HG03025 (cell line): Measurements from ENCODE around the gene RBMX.
"Not testable (repeated sequence)": the region's sequence is repeated elsewhere in the genome, so short reads cannot be mapped to it uniquely, and the experiment has no call there.

Experiments
- ATAC-seq: cut with Tn5 transposase; IDR thresholded peaks from one replicate; pipeline ENCODE4 v1.9.1; 2021; ENCODE audit warnings: mild to moderate bottlenecking, moderate library complexity; ENCODE audit not compliant: unreplicated experiment, low FRiP score

RBMX gene

DNA sequence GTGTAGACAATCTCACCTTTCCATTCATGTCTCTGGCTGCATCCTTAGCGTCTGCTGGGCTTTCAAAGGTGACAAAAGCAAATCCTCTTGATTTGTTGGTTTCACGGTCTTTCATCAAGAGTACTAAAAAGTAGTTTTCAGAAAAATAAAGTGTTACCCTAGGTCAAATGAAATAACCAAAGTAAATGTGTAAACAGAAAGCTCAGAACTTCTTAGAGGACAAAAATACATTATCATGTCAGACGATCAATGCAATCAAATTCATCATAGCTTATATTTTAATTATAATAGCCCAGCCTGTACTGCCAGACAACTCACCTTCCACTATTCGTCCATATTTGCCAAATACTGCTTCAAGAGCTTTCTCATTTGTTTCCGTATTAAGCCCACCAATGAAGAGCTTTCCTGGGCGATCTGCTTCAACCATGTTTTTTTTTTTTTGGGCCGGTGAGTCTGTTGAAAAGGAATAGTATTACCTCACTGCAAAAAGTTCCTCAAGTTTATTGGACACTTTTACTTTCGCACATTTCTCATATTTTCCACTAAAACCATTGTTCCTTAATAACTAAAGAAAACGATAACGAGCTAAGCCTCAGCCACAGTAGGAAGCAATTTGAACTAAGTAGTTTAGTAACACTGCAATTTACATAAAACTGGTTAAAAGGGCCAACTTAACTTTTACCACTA is 1.4 kb downstream of the RBMX start:
- ATAC-seq = no peak

DNA sequence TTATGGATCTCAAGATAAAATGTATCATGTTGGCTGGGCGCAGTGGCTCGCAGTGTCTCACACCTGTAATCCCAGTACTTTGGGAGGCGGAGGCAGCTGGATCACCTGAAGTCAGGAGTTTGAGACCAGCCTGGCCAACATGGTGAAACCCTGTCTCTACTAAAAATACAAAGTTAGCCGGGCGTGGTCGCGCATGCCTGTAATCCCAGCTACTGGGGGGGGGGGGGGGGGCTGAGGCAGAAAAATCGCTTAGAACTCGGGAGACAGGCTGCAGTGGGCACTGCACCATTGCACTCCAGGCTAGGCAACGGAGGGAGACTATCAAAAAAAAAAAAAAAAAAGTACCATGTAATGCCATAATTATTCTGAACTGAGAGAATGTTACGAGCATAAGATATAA is 2.1 kb downstream of the RBMX start:
- no peak for ATAC-seq

DNA sequence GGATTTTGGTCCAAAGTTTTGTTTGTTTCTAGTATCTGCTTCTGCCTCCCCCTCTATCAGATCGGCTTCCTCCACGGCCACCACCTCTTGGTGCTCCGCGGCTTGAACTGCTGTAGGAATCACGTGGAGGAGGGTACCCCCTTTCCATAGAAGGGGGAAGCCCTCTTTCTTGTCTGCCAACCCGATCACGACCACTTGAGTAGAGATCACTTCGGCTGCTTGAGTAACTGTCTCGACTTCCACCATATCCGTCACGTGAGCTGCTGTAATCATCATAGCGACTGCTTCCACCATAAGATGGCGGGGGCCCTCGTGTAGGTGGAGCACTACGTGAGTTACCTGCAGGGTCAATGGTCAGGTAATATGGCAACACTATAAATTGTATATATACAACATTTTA is 6.4 kb downstream of the RBMX start:
- ATAC-seq = not testable (repeated sequence)

DNA sequence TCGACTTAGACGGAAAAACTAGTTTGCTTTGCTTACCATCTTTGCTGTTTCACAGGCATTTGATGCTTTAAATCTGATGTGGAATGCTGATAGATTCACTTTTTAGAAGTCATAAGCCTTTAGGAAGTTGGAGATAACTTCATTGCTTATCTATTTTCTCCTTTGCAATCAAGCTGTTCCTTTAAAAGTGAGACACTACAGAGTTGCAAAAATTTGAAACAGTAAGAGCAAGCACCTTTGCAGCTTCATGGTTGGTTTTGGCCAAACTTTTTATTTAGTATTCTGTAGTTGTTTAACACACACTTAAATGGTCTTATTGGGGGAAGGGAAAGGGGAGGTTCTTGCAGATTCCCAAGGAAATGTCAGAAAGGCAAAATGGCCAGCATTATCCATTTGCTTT is 7.3 kb downstream of the RBMX start:
- not testable (repeated sequence) for ATAC-seq

DNA sequence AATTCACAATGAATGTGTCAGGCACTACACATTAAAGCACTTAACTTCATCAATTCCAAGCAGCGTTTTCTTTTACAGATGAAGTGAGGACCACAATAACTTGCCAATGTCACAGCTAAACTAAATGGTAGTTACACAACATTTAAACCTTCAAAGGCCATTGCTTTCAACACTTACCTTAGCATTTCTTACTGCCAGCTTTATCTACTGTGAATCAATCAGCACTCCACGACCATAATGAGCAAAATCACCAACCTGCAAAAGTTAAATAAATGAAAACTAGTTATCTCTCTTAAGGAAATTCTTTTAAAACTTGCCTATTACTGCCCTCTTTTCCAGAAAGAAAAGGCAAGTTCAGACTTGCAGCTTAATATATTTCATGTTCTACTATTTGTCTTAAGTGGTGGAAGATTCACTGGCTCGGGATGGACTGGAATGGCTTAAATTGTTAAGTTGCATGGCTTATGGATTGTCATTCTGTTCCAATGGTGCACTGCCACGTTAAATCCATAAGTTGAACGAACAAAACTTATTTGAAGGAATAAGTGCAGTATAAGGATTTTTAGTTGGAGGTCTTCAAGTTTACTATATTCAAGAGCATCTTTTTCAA is 8.3 kb downstream of the RBMX start:
- ATAC-seq = no peak

DNA sequence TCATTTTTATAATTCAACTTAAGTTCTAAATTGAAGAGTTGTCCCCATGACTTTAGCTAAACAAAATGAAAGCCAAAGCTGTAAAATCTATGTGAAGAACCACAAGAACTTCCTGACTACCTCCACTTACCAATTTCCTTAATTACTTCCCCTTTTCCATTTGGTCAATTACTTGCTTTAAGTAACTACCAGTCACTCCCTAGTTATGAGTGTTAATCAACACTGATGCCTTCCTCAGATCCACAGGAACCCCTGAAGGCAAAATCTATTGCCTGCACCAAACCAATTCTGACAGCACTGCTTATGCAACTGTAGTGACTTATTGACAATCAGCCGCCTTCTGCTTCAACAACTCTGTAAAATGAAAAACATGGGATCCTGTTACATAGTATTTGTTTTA is 10.5 kb downstream of the RBMX start:
- ATAC-seq = no peak

DNA sequence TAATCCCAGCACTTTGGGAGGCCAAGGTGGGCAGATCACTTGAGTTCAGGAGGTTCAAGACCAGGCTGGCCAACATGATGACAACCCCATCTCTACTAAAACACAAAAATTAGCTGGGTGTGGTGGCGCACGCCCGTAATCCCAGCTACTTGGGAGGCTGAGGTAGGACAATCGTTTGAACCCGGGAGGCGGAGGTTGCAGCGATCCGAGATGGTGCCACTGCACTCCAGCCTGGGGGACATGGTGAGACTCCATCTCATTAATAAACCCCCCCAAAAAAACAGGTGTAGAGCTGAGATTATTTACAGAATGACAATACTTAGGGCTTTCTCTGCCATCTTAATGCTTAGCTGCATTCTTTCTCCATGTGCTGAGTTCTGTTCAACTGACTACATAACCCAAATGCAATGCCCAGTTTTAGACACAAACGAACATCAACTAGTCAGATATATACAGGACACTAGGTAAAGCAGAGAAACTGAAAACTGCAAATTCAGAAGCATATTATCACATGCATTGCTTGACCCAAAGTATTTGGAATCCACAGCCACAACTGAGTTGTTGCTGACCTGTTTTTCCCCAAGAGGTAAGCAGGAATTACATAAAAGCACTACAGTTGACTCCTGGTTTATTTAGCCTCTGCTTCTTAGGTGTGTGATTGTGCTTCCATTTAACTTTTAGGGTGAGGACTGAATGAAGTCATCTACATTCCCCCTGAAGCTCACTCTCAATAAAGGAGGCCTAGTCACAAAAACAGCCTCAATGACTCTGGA is 12.1 kb downstream of the RBMX start:
- no peak for ATAC-seq

DNA sequence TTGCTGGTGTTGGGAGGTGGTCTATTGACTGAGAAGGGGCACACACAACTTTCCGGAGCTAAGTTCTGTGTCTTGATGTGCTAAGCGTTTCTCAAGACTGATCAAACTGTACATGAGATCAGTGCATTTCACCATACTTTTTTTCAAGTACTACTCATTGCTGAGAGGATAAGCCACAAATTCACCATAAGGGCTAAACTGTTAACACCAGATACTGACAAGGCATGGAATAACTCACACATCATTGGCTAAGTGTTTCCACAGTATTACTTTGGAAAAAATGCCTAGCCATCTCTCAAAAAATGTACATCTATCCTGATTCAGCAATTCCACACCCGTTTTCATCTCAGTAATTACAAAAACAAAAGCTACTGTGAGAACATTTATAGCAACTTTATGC is 13.0 kb downstream of the RBMX start:
- ATAC-seq = no peak

DNA sequence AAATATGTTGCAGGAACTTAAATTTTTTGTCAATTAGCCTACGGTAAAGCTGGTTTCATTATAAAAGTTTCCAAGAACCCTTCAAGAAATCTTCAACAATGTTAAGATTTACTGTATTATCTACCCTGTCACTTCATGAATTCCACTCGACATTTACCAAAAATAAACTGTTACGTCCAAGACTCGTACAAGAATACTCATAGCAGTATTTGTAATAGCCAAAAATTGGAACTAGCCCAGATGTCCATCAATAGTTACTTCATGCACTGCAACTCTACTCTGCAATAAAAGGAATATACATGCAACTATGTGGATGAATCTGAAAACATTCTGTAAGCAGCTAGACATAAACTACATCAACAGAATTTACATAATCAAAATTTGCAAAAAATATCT is 13.4 kb downstream of the RBMX start:
- no peak for ATAC-seq

DNA sequence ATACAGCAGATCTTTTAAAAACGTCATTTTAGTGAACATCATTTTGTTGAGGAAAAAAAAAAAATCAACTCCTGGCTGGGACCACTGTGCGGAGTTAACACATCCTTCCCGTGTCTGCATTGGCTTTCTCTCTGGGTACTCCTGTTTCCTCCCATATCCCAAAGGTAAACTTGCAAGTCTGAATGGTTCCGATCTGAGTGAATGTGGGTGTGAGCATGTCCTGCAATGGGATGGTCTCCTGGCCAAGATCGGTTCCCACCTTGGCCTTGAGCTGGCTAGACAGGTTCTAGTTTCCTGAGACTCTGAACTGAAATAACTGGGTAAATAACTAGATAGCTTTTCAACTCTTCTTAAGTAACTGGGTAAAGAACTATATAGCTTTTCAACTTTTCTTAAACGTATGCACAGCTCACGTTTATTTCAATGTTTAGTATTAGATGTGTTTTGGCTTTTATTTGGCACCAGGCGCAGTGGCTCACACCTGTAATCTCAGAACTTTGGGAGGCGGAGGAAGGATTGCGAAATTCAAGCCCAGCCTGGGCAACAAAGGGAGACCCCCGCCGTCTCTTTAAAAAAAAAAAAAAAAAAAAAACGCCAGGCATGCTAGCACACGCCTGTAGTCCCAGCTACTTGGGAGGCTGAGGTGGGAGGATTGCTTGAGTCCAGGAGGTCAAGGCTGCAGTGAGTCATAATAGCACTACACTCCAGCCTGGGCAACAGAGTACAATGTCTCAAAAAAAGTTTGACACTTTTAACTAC is 14.0 kb downstream of the RBMX start:
- ATAC-seq = no peak

DNA sequence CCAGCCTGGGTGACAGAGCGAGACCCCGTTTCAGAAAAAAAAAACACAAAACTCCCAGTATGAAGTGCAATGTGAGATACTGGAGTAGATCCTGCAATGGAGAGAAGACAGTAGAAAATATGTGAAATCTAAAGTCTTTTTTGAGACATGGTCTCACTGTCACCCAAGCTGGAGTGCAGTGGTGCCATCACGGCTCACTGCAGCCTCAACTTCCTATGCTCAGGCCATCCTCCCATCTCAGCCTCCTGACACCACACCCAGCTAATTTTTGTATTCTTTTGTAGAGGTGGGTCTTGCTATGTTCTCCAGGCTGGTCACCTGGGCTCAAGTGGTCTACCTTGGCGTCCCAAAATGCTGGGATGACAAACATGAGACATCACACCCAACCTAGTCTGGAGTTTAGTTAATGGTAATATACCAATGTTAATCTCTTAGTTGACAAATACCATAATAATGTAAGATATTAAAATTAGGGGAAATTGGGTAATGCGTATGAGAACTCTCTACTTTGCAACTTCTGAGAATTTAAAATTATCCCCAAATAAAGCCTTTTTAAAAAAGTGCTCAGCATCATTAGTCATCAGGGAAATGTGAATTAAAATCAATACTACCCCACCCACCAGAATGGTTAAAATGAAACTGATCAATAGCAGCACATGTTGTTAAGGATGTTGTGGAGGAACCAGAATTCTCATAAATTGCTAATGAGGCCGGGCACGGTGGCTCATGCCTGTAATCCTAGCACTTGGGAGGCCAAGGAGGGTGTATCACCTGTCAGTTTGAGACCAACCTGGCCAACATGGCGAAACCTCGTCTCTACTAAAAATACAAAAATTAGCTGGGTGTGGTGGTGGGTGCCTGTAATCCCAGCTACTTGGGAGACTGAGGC is 15.0 kb downstream of the RBMX start:
- no peak for ATAC-seq

DNA sequence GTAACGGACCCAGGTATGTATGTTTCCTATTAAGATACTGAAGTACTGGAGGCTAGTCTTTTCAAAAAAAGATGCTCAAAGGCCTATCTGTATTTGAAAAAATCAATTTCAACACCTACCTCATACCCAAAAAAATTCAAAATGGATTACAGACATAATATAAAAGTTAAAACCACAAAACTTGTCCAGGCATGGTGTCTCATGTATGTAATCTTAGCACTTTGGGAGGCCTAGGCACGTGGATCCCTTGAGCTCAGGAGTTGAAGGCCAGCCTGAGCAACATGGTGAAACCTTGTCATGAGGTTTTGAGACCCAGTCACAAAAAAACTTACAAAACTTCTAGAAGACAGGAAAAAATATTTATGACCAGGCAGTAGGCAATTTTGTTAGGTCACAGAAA is 16.7 kb downstream of the RBMX start:
- ATAC-seq = no peak

DNA sequence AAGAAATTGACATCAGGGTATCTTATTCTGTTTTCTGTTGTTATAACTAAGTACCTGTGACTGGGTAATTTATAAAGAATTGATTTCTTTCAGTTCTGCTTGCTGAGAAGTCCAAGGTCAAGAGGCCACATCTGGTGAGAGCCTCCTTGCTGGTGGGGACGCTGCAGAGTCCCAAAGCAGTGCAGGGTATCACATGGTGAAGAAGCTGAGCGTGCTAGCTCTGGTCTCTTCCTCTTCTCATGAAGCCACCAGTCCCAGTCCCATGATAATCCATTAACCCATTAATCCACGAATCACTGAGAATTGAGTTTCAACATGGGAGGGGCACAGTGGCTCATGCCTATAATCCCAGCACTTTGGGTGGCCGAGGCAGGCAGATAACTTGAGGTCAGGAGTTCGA is 18.0 kb downstream of the RBMX start:
- ATAC-seq = no peak

DNA sequence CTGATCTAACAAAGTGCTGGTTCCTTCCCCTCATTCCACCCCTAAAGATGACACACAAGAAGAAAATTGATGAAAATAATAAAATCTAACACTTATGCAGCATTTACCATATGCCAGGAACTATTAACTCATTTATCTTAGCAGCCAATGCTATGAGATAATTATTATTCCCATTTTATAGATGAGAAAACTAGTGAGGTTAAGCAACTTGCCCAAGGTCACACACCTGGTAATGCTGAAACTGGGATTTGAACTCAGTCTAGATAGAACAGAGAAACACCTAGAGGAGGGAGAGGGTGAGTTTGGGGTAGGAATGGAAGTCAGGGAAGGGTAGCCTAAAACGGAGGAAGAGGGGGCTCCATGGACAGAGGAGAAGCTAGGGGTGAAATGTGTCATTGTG is 18.6 kb downstream of the RBMX start:
- no peak for ATAC-seq

DNA sequence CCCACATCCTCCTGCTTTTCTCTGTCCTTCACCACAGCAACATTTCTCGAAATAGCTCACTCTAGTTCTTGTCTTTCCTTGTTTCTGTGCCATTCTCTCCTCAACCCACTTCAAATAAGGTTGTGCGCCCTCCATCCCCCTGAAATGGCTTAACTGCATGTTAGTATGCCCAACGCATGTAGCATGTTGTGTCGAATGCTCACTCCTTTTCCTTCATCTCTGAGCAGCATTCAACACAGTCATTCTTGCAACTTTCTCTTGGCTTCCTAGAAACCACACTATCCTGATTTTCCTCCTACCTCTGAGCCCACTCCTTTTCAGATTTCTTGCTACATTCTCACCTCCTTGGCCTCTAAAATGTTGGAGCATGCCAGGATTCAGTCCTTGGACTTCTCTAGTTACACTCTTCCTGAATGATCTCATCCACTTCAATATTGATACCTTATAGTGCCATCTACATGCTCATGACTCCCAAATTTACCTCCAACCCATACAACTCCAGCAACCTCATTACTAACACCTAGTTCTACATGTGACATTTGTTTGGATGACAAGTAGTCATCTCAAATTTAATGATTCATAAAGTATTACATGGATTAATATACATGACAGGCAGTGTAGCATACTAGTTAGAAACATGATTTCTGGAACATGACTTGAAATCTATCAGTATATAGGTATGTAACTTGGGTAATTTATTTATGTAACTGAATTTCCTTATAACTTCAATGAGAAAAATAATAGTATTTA is 22.3 kb downstream of the RBMX start:
- ATAC-seq = no peak

DNA sequence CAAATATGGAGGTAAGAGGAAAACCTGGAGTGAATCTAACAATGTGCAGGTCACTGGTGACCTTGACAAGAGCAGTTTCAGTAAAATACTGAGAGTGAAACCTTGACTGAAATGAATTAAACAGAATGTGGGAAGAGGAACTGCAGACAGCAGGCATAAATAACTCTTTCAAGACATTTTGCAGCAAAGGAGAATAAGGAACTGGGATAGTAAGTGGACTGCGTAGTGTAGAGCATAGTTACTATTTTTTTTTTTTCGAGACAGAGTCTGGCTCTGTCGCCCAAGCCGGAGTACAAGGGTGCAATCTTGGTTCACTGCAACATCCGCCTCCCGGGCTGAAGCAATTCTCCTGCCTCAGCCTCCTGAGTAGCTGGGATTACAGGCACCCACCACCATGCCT is 24.0 kb downstream of the RBMX start:
- ATAC-seq = peak; percentile 84

DNA sequence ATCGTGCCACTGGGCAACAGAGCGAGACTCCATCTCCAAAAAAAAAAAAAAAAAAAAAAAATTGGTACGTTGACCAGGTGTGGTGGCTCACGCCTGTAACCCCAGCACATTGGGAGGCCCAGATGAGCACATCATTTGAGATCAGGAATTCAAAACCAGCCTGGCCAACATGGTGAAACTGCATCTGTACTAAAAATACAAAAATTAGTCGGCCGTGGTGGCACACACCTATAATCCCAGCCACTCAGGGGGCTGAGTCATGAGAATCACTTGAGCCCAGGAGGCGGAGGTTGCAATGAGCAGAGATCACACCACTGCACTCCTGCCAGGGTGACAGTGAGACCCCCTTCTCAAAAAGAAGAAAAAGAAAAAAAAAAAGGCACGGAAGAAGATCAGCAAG is 24.5 kb downstream of the RBMX start:
- peak; percentile 16 for ATAC-seq

DNA sequence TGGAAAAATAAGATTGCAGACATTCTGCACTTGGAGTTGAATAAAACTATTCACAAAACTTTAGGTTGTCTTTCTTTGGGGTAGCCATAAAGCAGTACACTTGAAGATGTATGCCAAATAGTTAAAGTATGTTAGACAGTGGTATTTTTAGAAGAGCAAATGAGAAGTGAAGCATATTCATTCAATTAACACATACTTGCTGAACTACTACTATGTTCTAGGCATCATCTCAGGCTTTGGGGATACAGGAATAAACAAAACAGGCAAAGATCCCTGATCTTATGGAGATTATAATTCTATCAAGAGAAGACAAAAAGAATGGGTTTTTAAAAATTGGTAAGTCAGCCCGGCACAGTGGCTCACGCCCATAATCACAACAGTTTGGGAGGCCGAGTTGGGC is 29.0 kb downstream of the RBMX start:
- no peak for ATAC-seq

DNA sequence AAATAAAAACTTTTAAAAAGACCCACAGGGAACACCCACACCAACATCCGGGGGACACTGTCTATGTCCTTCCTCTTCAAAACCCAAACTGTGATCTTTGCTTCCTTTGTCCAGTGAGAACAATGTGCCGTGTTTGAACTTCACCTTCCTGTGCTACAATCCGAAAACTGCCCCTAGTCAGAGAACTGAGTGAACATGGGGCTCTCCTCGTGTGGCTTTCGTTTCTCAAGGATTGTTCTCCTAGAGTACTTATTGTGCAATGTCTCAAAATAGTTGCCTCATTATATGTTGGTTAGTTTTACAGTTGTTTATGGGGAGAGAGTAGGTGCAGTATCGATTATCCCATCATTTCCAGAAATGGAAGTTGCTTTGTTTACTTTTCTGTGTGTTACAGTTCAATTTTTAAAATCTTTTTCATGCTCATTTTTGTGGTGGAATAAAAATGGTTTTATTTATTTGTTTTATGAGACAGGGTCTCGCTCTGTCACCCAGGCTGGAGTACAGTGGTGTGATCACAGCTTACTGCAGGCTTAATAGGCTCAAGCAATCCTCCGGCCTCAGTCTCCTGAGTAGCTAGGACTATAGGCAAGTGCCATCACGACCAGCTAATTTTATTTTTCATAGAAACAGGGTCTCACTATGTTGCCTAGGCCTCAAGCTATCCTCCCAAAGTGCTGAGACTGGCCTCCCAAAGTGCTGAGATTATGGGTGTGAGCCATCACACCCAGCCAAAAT is 29.9 kb downstream of the RBMX start:
- ATAC-seq = no peak
